ENCODE measurements around the gene INPP5J.
"Not testable (repeated sequence)": the region's sequence is repeated elsewhere in the genome, so short reads cannot be mapped to it uniquely, and the experiment has no call there.

INPP5J gene

GRCh38 chr22:31093086-31093850 lies 29.5 kb upstream of the INPP5J start:
- TF ChIP-seq CTCF (IDR thresholded peaks at IDR 0.05; ENCODE audit: low read depth, low read length, missing control alignments), result no peak
- DNase-seq (ENCODE audit: low read depth), result no peak
- in situ Hi-C loops (cut with HindIII; ENCODE audit: low sequenced_read_pairs), result no loop called here
- H3K4me3 ChIP-seq (ENCODE audit: low read depth, low read length), result no peak overlapping the region

GRCh38 chr22:31094021-31094551 lies 28.7 kb upstream of the INPP5J start:
- DNase-seq (ENCODE audit: low read depth), result no peak
- H3K4me3 ChIP-seq (ENCODE audit: low read depth, low read length), result no peak overlapping the region
- in situ Hi-C loops (cut with HindIII; ENCODE audit: low sequenced_read_pairs), result no loop called here
- TF ChIP-seq CTCF (IDR thresholded peaks at IDR 0.05; ENCODE audit: low read depth, low read length, missing control alignments), result no peak

DNA sequence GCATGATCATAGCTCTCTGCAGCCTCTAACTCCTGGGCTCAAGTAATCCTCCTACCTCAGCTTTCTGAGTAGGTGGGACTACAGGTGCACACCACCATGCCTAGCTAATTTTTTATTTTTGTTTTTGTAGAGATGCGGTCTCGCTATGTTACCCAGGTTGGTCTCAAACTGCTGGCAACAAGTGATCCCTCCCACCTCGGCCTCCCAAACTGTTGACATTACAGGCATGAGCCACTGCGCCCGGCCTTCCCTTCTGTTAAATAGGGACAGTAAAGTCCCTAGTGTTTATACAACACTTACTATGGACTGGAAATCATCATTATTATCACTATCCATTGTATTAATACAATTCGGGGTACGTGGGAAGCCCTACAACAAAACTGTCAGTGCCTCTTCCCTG lies 28.0 kb upstream of the INPP5J start:
- TF ChIP-seq CTCF (IDR thresholded peaks at IDR 0.05; ENCODE audit: low read depth, low read length, missing control alignments), result no peak
- no peak for DNase-seq (ENCODE audit: low read depth)
- no peak overlapping the region for H3K4me3 ChIP-seq (ENCODE audit: low read depth, low read length)
- in situ Hi-C loops (cut with HindIII; ENCODE audit: low sequenced_read_pairs), result no loop called here

DNA sequence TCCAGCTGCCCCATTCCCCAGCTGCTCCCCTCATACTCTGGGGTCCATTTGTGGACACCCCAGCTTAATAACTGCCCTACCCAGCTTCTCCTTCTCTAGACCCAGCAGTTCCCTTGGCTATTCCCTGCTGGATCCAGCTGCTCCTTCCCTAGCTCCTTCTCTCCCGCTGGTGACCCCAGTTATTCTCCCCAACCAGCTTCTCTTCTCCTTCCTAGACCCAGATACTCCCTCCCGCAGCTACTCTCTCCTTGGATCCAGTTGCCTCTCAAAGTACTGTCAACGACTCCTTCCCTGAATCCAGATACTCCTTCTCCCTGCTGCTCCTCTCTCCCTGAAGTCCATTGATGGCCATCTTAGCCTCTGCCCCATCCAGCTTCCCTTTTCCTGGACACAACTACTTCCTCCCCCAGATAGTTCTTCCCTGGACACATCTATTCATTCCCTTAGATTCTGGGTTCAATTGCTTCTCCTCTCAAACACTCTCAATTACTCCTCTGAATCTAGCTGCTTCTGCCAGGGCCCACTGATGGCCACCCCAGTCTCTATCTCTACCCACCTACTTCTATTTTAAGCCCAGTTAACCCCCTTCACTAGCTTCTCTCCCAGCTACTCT lies 27.0 kb upstream of the INPP5J start:
- DNase-seq (ENCODE audit: low read depth), result no peak
- no peak for TF ChIP-seq CTCF (IDR thresholded peaks at IDR 0.05; ENCODE audit: low read depth, low read length, missing control alignments)
- H3K4me3 ChIP-seq (ENCODE audit: low read depth, low read length), result no peak overlapping the region
- in situ Hi-C loops (cut with HindIII; ENCODE audit: low sequenced_read_pairs), result no loop called here

GRCh38 chr22:31096657-31097279 lies 26.0 kb upstream of the INPP5J start:
- TF ChIP-seq CTCF (IDR thresholded peaks at IDR 0.05; ENCODE audit: low read depth, low read length, missing control alignments), result no peak
- no peak overlapping the region for H3K4me3 ChIP-seq (ENCODE audit: low read depth, low read length)
- no peak for DNase-seq (ENCODE audit: low read depth)
- in situ Hi-C loops (cut with HindIII; ENCODE audit: low sequenced_read_pairs), result no loop called here

- in situ Hi-C loops (cut with HindIII; ENCODE audit: low sequenced_read_pairs); H3K4me3 ChIP-seq (ENCODE audit: low read depth, low read length); DNase-seq (ENCODE audit: low read depth): not testable (repeated sequence)
Observed at GRCh38 chr22:31097539-31097938, 25.2 kb upstream of the INPP5J start.

All from astrocyte of the cerebellum (primary cell).